A549 (cell line): ENCODE measurements around the gene PLCB1.

Experiments used
- JUN ChIP-seq, 2 experiments: fragments of >200 bp; sonication (Bioruptor Twin); formaldehyde crosslinking; IDR thresholded peaks; 2 replicates in 1 of 2; 3 replicates in 1 of 2; pipeline ENCODE4 v1.6.1; 2016 to 2017
- POLR2A ChIP-seq: IDR thresholded peaks from 2 replicates; pipeline ENCODE4 v1.6.1; 2012; ENCODE audit warnings: mild to moderate bottlenecking, low read length
- RFX5 ChIP-seq: fragments of 450-650 bp; IDR thresholded peaks from 2 replicates; pipeline ENCODE4 v1.7.1; 2014; ENCODE audit warnings: antibody characterized with exemption, mild to moderate bottlenecking, moderate library complexity
- TP53 ChIP-seq: fragments of 250-450 bp; sonication (Bioruptor Pico); IDR thresholded peaks from 2 replicates; pipeline ENCODE4 v1.5.0; 2021; ENCODE audit warnings: mild to moderate bottlenecking, moderate library complexity
- TF ChIP-seq, protein P1 (sequence below): fragments of >200 bp; sonication (Bioruptor Twin); formaldehyde crosslinking; IDR thresholded peaks from 3 replicates; pipeline ENCODE4 v1.5.1; 2016
- TF ChIP-seq, protein P2 (sequence below): IDR thresholded peaks from 2 replicates; pipeline ENCODE4 v1.6.1; 2012
- TF ChIP-seq, protein P3 (sequence below): IDR thresholded peaks from 2 replicates; pipeline ENCODE4 v1.6.1; 2012; ENCODE audit warnings: low read depth, borderline replicate concordance

DNA sequence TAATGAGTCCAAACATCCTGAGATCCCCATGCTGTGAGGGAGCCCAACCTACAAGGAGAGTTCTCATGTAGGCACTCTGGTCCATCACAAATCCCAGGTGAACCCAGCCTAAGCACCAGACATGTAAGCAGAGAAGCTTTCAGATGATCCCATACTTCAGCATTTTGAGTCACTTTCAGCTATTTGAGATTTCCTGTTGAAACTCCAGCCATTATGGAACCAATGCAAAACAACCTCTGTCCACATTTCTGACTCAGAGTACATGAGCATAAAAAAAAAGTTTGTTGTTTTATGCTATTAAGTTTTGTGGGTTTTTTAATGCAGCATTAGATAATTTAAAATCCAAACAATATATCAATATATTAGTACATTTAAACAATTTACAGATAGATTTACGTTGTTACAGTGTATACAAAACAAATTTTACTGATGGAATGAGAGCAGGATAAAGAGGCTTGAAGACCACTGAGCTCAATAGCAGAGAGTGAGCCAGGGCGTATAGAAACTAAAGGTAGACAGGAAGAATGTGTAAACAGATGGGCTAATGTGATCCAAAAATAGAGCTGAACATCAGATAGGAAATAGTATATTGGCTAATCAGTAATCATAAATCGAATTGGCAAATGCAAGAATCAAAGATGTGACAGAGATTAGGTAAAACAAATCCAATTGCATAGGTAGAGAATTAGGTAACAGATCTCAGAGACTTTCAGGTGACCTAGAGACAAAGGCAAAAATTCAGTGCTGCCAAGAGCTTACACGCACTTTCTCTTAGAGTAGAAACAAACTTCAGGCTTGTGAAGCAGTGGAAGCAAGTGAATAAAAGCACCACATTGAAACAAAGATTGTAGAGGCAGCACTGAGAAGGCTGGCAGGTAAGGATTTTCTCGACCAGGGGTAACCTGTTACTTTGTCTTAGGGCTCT, 36.2 kb upstream of the PLCB1 start:
- TF ChIP-seq, protein P1, sequence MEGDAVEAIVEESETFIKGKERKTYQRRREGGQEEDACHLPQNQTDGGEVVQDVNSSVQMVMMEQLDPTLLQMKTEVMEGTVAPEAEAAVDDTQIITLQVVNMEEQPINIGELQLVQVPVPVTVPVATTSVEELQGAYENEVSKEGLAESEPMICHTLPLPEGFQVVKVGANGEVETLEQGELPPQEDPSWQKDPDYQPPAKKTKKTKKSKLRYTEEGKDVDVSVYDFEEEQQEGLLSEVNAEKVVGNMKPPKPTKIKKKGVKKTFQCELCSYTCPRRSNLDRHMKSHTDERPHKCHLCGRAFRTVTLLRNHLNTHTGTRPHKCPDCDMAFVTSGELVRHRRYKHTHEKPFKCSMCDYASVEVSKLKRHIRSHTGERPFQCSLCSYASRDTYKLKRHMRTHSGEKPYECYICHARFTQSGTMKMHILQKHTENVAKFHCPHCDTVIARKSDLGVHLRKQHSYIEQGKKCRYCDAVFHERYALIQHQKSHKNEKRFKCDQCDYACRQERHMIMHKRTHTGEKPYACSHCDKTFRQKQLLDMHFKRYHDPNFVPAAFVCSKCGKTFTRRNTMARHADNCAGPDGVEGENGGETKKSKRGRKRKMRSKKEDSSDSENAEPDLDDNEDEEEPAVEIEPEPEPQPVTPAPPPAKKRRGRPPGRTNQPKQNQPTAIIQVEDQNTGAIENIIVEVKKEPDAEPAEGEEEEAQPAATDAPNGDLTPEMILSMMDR: no peak
- TF ChIP-seq JUN (IDR thresholded peaks at IDR 0.05): no peak
- TF ChIP-seq, protein P2, sequence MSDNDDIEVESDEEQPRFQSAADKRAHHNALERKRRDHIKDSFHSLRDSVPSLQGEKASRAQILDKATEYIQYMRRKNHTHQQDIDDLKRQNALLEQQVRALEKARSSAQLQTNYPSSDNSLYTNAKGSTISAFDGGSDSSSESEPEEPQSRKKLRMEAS: no peak
- TF ChIP-seq TP53 (CRISPR knock-in tag): no peak
- no peak for TF ChIP-seq RFX5
- no peak for TF ChIP-seq POLR2A
- TF ChIP-seq, protein P3, sequence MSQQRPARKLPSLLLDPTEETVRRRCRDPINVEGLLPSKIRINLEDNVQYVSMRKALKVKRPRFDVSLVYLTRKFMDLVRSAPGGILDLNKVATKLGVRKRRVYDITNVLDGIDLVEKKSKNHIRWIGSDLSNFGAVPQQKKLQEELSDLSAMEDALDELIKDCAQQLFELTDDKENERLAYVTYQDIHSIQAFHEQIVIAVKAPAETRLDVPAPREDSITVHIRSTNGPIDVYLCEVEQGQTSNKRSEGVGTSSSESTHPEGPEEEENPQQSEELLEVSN: no peak
